ENCODE measurements around the gene TPSD1.
"Not testable (repeated sequence)": the region's sequence is repeated elsewhere in the genome, so short reads cannot be mapped to it uniquely, and the experiment has no call there.

Gene TPSD1

DNA sequence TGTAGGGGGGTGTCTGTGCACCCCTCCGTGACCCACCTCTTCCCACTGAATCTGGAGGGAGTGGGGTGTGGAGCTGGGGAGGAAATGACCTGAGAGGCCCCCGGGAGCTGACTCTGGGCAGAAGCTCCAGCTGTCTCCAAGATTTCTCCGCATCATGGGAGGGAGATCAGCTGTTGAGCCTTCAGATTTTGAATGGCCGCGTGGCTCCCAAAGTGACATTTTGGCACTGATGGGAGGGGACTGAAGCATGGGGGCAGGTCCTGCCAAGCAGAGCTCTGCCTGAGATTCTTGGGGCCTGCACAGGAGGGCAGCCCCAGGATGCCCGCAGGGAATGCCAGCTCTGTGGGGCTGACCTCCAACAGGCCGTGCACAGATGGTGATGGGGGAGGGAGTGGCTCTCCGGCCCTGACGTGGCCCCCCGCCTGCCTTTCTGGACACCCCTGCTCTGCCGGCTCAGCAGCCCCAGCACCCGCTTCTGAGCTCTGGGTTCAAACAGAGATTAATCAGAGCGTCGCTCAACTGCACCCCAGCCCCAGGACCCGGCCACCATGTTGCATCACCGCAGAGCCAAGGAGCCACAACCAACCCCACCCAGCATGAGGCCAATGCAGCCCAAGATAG is 28.2 kb downstream of the TPSD1 start:
- DNase-seq, result no peak

DNA sequence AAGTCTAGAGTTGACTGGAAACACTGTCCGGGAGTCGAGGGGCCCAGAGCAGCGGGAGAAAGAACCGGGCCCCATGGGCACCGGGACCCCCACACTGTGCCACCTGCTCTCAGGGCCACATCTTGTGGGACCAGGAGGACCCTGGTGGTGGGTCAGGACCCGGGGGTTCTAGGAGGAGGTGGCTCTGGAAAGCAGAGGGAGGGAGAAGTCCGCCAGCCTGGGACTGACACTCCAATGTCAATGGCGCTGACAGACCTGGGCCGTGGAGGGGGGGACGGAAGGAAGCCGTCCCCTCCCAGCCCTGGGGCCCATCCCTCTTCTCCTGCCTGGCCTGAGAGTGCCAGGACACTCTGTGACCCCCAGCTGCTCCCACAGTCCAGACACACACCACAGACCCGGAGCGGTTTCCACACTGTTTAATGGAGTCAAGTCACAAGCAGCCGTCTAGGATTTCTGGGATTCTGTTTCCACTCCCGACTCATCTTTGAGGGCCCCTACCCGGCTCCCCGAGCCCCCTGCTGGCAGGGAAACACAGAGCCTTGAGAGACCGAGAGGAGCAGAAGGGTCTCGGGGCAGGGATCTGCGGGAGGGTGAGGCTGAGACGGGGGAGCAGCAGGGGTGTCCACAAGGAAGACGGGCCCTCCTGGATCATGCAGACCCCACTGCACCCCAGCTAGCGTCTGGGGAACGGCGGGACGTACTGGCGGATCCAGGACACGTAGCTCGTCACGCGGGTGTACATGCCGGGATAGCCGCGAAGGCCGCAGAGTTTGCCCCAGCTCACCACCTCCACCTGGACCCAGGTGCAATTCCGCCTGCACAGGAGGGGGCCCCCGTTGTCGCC is 30.0 kb downstream of the TPSD1 start:
- no peak for DNase-seq

DNA sequence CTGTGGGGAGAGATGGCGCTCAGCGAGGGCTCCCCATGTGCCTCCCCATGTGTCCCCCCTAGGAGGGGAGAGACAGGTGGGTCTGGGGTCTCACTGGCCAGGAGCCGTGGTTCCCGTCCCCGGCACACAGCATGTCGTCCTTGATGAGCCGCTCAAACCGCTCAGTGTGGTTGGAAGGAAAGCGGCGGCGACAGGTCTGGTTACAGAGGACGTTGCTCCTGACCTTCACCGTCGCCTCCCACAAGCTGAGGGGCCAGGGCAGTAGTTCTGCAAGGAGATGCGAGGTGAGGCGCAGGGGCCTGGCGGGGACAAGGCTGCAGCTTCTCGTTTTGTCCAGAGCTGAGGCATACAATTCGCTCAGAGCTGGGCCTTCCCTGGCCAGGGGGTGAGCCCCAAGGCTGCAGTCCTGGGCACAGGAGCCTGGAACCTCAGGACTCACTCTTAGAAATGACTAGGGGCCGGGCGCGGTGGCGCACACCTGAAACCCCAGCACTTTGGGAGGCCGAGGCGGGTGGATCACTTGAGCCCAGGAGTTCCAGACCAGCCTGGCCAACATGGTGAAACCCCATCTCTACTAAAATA is 30.7 kb downstream of the TPSD1 start:
- DNase-seq, result no peak

DNA sequence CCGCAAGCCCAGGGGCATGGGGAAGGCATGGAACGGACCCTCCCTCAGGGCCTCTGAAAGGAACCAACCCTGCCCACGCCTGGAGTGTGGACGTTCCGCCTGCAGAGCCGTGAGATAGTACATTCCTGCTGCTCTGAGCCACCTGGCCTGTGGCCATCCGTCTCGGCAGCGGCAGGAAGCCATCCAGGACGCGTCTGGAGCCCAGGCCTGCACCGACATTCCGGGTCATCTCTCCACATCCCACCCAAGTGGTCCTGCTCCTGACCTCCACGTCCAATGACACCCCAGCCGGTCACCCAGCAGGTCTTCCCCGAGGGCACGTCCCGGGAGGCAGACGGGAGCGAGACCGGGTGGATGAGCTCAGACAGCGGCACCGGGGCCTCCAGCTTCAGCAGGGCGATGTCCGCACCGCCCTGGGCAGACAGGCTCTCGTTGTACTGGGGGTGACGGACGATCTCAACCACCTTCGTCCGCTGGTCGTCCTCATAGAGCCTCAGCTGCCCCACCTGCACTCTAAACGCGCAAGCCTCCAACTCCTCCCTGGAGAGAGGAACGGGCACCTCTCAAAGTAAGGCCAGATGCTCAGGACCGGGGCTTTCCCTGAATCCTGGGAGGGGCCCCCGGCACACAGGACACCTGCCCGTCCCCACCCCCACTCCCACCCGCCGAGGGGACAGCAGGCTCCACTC is 32.3 kb downstream of the TPSD1 start:
- no peak for DNase-seq

DNA sequence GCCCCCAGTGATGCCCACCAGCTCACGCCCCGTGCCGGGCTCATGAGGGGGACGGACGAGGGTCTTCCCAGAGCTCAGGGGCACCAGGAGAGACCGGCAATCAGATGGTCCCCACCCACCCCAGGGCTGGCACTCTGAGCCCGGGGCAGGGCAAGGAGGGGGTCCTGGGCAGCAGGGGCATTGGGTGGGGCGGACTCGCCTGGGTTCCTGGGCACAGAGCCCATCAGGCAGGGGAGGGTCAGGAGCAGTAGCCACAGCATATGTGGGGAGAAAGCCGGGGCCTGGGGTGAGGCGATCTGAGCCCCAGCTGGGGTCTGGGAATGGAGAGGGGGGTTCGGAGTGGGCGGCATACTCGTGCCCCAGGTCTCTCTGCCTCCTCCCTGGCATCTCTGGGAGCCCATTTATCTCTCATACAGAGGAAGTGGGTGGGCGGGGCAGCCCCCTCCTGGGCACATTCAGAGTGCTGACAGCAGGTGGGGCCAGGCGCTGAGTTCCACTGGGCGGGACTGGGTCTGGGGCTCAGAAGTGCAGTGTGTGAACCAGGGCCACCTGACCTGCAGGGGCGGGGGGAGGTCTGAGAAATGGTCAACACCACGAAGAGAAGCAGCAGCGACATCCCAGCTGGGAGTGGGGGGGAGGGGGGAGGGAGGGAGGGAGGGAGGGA is 33.1 kb downstream of the TPSD1 start:
- no peak for DNase-seq

DNA sequence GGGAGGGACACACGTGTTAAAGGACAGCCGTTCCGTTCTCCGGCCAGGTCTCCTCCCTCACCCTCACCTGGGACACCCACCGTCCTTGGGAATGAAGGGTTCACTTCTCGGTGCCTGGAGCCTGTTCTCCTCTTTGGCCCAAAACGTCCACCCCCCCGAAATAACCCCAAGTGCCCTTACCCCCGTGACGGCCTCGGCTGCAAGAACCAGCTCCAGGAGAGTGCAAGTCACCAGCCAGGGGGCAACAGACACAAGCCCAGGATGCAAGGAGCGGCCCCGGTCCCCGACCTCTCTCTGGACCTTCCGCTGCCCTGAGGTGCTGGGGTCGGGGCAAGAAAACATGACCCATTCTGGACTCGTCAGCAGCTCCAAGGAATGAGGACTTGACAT is 33.6 kb downstream of the TPSD1 start:
- no peak for DNase-seq

DNA sequence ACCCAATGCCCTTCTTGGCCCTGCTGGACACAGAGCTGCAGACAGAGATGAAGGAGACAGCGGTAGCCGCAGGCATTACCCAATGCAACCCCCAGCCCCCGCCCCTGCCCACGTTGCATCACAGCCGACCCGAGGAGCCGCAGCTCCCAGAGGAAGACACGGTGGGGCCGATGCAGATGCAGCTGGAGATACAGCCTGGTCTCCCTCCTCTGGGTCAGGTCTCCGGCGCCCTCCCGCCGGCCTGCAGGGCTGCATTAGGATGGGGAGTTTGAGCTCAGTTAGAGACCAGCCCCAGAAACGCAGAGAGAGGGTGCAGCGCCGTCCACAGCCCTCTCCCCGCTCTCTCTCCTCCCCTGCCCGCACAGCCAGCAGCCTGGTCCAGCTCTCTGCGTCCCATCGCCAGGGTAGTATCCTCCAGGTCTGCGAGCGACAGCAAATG is 34.2 kb downstream of the TPSD1 start:
- DNase-seq, result no peak

DNA sequence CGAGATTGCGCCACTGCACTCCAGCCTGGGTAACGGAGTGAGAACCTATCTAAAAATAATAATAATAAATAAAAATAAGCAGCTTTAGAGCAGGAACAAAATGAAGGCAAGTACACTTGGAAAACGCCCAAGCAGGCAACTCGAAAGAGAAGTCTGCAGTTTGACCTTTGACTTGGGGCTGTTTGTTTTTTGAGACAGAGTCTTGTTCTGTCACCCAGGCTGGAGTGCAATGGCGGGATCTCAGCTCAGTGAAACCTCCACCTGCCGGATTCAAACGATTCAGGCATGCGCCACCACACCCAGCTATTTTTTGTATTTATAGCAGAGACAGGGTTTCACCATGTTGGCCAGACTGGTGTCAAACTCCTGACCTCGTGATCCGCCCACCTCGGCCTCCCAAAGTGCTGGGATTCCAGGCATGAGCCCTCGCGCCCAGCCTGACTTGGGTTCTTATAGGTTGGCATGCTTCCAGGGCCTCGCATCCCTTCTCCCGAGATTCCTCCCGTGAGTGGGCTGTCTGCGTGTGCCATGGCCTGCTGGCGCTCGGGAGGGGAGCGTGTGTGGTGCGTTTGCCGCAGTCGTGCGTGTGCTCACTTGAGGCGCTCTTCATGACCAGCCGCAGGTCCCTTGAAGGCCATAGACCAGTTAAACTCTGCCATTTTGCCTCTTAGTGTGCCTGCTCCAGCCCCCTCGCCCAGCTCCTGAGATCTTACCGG is 35.1 kb downstream of the TPSD1 start:
- peak; percentile 61 for DNase-seq

DNA sequence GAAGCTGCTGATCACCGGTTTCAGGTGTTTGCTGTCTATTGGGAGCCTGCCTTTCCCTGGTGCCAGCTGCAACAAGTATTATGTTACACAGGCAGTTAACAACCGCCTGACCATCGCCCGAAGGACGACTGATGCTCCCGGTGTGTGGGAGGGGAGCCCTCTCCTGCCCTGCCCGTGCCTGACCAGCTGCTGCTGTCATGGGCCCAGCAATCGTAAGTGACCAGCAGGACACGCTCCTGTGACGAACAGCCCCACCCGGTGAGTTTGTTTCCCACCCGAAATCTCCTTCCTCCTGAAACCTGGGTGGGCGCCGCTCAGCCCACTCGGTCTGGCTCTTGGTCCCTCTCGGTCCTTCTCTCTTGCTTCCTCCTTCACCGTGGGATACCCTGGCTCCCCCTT is 35.7 kb downstream of the TPSD1 start:
- peak; percentile 68 for DNase-seq

DNA sequence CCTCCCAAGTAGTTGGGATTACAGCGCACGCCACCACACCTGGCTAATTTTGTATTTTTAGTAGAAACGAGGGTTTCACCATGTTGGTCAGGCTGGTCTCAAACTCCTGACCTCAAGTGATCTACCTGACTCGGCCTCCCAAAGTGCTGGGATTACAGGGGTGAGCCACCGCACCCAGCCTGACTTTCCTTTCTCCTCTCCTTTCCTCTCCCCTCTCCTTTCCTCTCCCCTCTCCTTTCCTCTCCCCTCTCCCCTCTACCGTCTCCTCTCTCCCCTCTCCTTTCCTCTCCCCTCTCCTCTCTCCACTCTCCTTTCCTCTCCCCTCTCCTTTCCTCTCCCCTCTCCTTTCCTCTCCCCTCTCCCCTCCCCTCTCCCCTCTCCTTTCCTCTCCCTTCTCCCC is 36.3 kb downstream of the TPSD1 start:
- not testable (repeated sequence) for DNase-seq

DNA sequence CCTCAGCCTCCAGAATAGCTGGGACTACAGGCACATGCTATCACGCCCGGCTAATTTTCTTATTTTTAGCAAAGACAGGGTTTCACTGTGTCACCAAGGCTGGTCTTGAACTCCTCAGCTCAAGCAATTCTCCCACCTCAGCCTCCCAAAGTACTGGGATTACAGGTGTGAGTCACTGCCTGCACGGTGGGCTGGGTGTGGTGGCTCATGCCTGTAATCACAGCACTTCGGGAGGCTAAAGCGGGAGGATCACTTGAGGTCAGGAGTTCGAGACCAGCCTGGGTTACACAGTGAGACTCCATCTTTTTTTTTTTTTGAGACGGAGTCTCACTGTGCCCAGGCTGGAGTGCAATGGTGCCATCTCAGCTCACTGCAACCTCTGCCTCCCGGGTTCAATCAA is 36.9 kb downstream of the TPSD1 start:
- DNase-seq, result not testable (repeated sequence)

DNA sequence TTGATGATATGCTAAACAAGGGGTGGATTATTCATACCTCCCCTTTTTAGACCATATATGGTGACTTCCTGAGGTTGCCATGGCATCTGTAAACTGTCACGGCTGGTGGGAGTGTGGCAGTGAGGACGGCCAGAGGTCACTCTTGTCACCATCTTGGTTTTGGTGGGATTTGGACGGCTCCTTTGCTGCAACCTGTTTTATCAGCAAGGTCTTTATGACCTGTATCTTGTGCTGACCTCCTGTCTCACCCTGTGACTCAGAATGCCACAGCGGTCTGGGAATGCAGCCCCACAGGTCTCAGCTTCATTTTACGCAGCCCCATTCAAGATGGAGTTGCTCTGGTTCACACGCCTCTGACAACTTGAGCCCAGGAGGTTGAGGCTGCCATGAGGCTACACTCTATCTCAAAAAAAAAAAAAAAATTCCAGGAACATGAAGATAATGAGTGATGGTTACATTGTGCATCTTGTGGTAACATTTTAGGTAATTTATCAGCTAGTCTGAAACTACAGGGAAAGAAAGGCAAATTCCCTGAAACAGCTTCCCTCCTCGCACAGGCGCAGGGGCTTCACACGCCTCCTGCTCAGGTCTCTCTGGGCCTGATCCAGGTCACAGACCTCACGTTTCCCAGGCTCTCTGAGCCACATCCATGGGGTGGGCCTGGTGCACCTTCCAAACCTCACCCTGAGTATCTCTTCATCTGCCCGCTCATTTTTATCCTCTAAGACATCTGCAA is 38.2 kb downstream of the TPSD1 start:
- no peak for DNase-seq

DNA sequence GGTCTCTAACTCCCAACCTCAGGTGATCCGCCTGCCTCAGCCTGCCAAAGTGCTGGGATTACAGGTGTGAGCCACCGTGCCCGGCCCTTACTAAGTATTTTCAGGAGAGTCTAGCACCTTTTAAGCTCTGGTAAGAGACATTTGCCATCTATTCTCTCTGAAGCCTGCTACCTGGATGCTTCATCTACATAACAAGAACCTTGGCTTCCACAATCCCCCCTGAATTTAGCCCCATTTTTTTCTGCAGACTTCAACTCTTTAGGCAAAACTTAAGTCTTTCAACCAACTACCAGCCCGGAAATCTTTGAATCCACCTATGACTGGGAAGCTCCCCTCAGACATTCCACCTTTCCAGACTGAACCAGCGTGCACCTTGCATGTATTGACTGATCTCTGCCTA is 39.6 kb downstream of the TPSD1 start:
- peak; percentile 4 for DNase-seq

DNA sequence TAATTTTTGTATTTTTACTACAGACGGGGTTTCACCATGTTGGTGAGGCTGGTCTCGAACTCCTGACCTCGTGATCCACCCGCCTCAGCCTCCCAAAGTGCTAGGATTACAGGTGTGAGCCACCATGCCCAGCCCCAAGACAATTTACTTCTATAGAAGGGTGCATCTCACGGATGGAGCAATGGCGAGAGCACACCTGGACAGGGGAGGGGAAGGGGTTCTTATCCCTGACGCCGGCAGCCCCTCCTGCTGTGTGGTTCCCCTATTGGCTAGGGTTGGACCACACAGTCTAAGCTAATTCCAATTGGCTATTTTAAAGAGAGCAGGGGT is 40.8 kb downstream of the TPSD1 start:
- not testable (repeated sequence) for DNase-seq

DNA sequence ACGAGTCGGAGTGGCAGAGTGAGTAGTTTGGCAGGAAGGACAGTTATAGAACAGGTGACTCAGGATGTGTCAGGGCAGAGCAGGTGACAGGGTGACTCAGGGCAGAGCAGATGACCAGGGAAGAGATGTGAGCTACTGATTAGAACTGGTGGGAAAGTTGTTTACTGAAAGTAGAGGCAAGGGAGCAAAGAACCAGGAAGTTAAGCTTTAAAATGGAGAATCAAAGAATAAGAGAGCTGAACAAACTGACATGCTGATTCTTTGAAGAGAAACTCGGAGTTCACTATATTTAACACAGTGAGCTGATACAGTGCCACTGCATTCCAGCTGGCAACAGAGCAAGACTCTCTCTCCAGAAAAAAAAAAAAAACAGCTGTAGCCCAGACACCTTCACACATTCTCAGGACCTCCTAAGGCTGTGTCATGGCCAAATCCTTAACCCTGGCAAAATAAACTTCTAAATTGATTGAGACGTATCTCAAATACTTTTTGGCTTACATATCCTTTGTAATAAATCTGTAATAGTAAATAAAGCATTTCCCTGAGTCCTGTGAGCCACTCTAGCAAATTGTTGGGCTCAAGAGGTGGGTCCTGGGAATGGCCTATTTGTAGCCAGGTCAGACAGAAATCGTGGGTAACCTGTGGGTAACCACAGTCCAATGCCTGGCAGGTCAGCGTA is 41.3 kb downstream of the TPSD1 start:
- no peak for DNase-seq

DNA sequence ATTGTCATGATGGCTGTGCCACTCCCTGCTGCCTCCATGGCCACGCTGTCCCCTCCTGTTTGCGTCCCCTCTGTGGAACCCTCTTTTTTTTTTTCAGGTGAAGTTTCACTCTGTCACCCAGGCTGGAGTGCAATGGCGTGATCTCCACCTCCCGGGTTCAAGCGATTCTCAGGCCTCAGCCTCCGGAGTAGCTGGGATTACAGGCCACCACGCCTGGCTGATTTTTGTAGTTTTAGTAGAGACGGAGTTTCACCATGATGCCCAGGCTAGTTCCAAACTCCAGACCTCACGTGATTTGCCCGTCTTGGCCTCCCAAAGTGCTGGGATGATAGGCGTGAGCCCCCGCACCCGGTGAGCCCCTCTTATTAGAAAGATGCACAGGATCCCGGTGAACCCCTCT is 42.5 kb downstream of the TPSD1 start:
- no peak for DNase-seq

DNA sequence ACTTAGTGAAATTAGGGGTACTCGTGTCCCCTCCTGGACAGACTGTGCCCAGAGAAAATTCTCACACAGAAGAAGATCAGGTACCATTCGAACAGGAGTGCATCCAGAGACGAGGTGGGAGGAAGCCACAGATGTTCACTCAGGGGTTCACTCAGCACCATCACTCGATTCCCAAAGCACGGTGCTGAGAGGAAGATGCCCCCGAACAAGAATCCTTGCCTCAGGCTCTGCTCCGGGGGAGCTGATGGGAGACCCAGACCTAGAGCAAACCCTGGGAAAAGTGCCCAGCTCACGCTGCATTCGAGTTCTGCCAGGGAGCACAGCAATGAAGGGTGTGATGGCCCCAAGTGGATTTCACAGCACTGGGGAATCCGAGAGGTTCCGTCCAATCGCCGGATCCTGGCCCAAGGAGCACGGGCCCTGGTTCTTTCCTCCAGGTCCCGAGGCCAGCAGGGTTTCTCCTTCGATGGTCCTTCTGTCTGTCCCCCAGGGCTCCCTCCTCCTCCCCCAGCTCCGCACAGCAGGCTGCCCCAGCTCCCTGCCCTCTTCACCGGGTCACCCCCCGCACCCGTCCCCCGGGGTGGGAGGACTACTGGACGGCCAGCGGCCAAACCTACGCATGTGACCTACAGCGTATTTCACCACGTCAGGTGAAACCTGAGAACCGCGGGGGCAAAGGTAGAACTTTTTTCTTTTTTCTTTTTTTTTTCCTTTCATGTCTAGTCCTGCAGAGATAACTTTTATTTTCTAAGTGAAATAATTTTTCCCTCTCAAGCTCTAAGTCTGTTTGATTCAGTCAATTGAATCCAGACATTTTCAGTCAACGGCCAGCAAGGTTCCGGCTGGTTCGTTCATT is 43.4 kb downstream of the TPSD1 start:
- no peak for DNase-seq

DNA sequence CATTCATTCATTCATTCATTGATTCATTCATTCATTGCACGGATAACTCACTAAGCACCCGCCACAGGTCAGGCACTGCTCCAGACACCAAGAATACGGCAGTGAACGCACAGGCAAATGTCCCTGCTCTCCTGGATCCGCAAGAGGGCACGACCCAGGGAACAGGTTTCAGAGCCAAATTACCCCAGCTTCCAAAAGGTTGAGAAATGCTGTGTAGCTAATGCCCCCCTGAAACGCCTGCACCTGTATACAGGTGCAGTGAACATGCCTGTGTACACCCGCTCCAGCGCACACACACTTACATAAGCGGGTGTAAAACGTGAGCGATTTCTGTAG is 44.0 kb downstream of the TPSD1 start:
- no peak for DNase-seq

DNA sequence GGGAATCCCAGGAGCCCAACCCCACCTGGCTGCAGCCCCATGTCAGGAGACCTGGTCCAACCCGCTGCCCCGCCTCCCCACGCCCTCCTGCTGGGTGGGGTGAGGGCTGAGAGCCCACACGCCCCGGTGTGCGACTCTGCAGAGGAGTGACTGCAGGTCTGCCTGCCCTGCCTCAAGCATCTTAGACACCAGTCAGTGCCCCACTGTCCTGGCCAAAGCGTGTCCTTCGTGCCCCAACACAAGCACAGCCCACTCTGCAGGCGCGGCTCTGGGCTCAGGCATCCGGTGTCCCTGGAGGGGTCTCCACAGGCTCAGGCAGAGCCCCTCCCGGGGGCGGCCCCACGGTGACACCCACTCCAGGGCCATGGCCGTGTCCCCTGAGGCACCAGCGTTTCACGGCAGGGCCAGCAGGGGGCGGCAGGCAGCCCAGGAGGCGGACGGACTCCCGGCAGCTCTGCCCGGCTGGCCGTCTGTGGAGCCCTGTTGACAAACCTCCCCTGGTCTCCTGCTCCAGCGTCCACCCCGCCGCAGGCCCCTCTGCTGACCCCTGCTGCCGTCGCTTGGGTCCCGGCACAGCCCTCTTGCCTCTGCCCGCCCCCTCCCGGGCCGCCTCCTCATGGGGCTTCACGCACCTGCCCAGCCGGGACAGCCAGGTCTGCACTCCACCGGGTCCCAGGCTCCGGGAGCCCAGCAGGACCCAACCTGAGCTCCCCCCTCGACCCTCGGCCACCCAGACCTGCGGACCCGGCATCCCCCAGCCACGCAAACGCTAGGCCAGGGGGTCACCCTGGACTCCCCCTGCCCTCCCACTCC is 45.0 kb downstream of the TPSD1 start:
- DNase-seq, result no peak
